Measurements from ENCODE around the gene MAT1A.
A peak's percentile ranks its signal among the peaks of the same experiment; 100 is the strongest.

The MAT1A gene

GRCh38 chr10:80274396-80275134, 14.9 kb downstream of the MAT1A start:
- peak in 1 of 2 donors; percentile 39 for DNase-seq
- Histone ChIP-seq H3K4me1 (no peaks in the 10 kb centered on the region), H3K27ac (no peak overlapping the region), H3K27me3 (no peaks in the 10 kb centered on the region), H3K36me3 (no peaks in the 10 kb centered on the region), H3K4me3 (no peak overlapping the region), H3K9me3 (no peaks in the 10 kb centered on the region)
- no peak for TF ChIP-seq CTCF (IDR thresholded peaks at IDR 0.05)
- intact Hi-C loops (cut with DNase I; ENCODE audit: low total_unique reads): no loop called here

DNA sequence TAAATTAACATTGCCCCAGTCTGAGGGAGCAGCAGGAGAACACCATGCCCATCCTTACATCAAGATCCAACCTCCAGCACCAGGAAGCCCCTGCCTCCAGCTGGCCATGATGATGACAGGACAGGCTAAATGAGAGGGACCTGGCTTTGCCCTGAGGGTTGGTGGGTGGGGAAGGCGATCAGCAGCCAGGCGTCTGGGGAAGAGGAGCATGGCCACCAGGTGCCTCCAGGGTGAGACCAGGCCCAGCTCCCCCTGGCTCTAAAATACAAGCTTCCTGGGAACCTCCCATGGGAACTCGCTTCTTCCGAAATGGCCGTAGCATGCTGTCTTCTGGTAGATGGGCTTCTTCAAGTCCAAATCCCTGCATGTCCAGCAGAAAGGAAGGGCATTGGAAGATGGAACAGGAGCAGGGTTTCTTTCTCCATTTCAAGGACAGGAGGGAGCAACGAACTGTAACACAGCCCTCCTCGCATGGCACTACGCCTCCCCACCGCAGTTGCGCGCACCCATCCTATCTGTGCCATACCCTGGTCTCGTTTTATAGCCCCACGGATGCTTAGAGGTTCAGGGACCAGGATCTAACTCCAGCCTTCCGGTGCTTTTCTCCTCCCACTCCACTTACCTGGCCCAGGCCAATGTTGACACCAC, 15.8 kb downstream of the MAT1A start:
- H3K9me3 ChIP-seq: no peaks in the 10 kb centered on the region
- H3K4me3 ChIP-seq: no peak overlapping the region
- intact Hi-C loops (cut with DNase I; ENCODE audit: low total_unique reads): no loop called here
- H3K27ac ChIP-seq: no peak overlapping the region
- no peak for DNase-seq
- H3K4me1 ChIP-seq: no peaks in the 10 kb centered on the region
- no peak for TF ChIP-seq CTCF (IDR thresholded peaks at IDR 0.05)
- no peaks in the 10 kb centered on the region for H3K36me3 ChIP-seq
- H3K27me3 ChIP-seq: no peaks in the 10 kb centered on the region

DNA sequence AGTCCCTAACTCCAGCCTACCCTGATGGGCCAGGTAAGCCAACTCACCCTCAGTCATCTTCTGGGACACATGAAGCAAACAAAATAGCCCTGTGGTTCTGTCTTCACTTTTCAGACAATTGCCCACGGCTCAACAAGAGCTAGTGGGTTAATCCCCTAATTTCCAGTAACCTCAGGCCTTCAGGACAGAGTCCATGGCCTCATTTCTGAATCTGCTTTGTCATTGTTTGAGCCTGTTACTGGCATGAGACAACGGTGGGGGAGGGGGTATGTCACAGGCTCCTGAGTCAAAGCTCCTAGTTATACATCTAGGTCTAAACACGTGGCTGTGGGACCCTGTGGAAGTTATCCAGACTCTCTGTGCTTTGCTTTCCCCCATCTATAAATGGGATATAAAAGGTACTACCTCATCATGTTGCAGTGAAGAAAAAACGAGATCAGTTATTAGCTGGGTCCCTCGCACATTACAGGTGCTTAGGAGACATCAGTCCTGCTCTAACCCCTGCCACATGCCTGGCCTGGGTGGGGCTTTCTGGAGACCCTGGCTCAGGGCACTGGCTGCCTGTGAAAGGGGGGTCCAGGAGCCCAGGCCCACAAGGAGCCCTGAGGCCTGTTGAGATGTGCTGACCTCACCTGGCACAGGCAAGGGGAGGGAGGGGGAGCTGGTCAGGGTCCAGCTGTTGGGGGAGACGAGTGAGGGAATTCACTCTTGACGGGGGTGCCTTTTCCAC, 16.5 kb downstream of the MAT1A start:
- no peaks in the 10 kb centered on the region for H3K36me3 ChIP-seq
- no peak overlapping the region for H3K27ac ChIP-seq
- H3K27me3 ChIP-seq: peaks cover 0 to 3% of the 10 kb centered on the region in 2 donors
- intact Hi-C loops (cut with DNase I; ENCODE audit: low total_unique reads): no loop called here
- no peaks in the 10 kb centered on the region for H3K4me1 ChIP-seq
- no peaks in the 10 kb centered on the region for H3K9me3 ChIP-seq
- TF ChIP-seq CTCF (IDR thresholded peaks at IDR 0.05): no peak
- no peak overlapping the region for H3K4me3 ChIP-seq
- no peak for DNase-seq

GRCh38 chr10:80271416-80271815, 18.0 kb downstream of the MAT1A start:
- Histone ChIP-seq H3K27me3 (peaks cover 0 to 3% of the 10 kb centered on the region in 2 donors), H3K9me3 (no peaks in the 10 kb centered on the region), H3K4me1 (no peaks in the 10 kb centered on the region), H3K36me3 (no peaks in the 10 kb centered on the region), H3K4me3 (no peak overlapping the region), H3K27ac (no peak overlapping the region)
- no peak for TF ChIP-seq CTCF (IDR thresholded peaks at IDR 0.05)
- no peak for DNase-seq
- intact Hi-C loops (cut with DNase I; ENCODE audit: low total_unique reads): no loop called here

- DNase-seq: no peak
- H3K27me3 ChIP-seq: peaks cover 0 to 3% of the 10 kb centered on the region in 2 donors
- no peak overlapping the region for H3K27ac ChIP-seq
- no peak overlapping the region for H3K4me3 ChIP-seq
- intact Hi-C loops (cut with DNase I; ENCODE audit: low total_unique reads): no loop called here
- no peaks in the 10 kb centered on the region for H3K4me1 ChIP-seq
- TF ChIP-seq CTCF (IDR thresholded peaks at IDR 0.05): no peak
- H3K9me3 ChIP-seq: no peaks in the 10 kb centered on the region
- no peaks in the 10 kb centered on the region for H3K36me3 ChIP-seq
Measured at GRCh38 chr10:80270887-80271286, 18.6 kb downstream of the MAT1A start.
